D721Med (cell line): ENCODE data around the gene PTPN6.

Experiments
- DNase-seq: peaks from one replicate; pipeline ENCODE4 v3.0.0; 2011; ENCODE audit warnings: low spot score; ENCODE audit not compliant: insufficient read length
- FAIRE-seq: peaks from 2 replicates; lab custom pipeline; 2011; peaks lifted over from hg19 to GRCh38; lab: Jason Lieb, UNC
- CTCF ChIP-seq: IDR thresholded peaks from 2 replicates; pipeline ENCODE4 v1.5.1; 2012; ENCODE audit warnings: mild to moderate bottlenecking, control low read depth; ENCODE audit not compliant: insufficient read depth; ENCODE audit errors: missing control alignments

PTPN6 gene

GRCh38 chr12:6959805-6960592, 8.8 kb downstream of the PTPN6 start:
- FAIRE-seq = no peak
- no peak for TF ChIP-seq CTCF
- DNase-seq = no peak

- no peak for DNase-seq
- TF ChIP-seq CTCF = peak; percentile 7
- FAIRE-seq = no peak
Observed at GRCh38 chr12:6960593-6961277, 9.6 kb downstream of the PTPN6 start.

GRCh38 chr12:6961278-6961694, 10.1 kb downstream of the PTPN6 start:
- FAIRE-seq = no peak
- no peak for TF ChIP-seq CTCF
- DNase-seq = no peak

- DNase-seq (peak; percentile 80), FAIRE-seq (no peak)
- TF ChIP-seq CTCF = peak; percentile 69
Observed at GRCh38 chr12:6961695-6962284, 10.6 kb downstream of the PTPN6 start.

- no peak for TF ChIP-seq CTCF
- FAIRE-seq = no peak
- DNase-seq = no peak
Observed at GRCh38 chr12:6962285-6963015, 11.3 kb downstream of the PTPN6 start.

GRCh38 chr12:6963016-6963731, 12.0 kb downstream of the PTPN6 start:
- TF ChIP-seq CTCF = no peak
- FAIRE-seq (no peak), DNase-seq (no peak)
